ENCODE measurements around the gene SLC4A5. TPM values are rescaled to one million over a fixed set of nuclear protein-coding genes. Genes with fewer than 3 reads are reported as not detected.
A peak's percentile ranks its signal among the peaks of the same experiment; 100 is the strongest.

The SLC4A5 gene
- total RNA-seq, 1 donor = 0.36 TPM

- Histone ChIP-seq H3K79me2 (ENCODE audit: insufficient read depth, low read length) (no peaks in the 10 kb centered on the region), H3K4me3 (ENCODE audit: insufficient read depth, low read length) (no peak overlapping the region), H3K27me3 (ENCODE audit: insufficient read depth, low read length) (no peaks in the 10 kb centered on the region), H3K4me1 (ENCODE audit: insufficient read depth, low read length) (peaks cover 14% of the 10 kb centered on the region), H4K20me1 (ENCODE audit: insufficient read depth, low read length) (peaks cover 6% of the 10 kb centered on the region), H3K4me2 (ENCODE audit: insufficient read depth, low read length) (no peak overlapping the region), H3K9me3 (ENCODE audit: low read depth, low read length) (no peaks in the 10 kb centered on the region), H3K36me3 (ENCODE audit: insufficient read depth, low read length) (peaks cover 87% of the 10 kb centered on the region), H2AFZ (ENCODE audit: low read length) (no peak overlapping the region), H3K27ac (ENCODE audit: low read depth, low read length) (no peak overlapping the region)
- DNase-seq (ENCODE audit: insufficient read length, low spot score, missing footprints) = peak; percentile 30
- no peak for TF ChIP-seq CTCF (IDR thresholded peaks at IDR 0.05; ENCODE audit: extremely low read depth, low read depth, low read length)
These were observed 18.1 kb upstream of the SLC4A5 start for GRCh38 chr2:74361327-74361726.

GRCh38 chr2:74357627-74358026 is 14.4 kb upstream of the SLC4A5 start:
- no peak overlapping the region for H2AFZ ChIP-seq (ENCODE audit: low read length)
- H3K9me3 ChIP-seq (ENCODE audit: low read depth, low read length) = no peaks in the 10 kb centered on the region
- peak; percentile 79 for DNase-seq (ENCODE audit: insufficient read length, low spot score, missing footprints)

DNA sequence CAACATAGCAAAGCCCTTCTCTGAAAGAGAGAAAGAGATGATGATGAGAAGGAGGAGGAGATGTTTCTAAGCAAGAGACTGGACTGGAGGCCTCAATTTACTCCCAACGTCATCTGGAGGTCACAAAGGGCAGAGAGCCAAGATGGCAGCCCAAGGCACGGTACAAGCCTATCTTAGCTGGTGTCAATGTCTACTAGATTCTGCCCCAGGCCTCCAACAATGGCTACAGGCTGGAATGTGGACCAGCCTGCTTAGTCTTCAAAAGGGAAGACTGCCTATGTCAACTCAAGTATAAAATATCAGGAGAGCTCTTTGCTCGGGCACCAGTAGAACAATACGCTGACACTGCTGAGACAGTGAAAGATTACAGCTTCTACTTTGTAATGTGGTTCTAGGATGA is 6.7 kb upstream of the SLC4A5 start:
- no peak overlapping the region for H2AFZ ChIP-seq (ENCODE audit: low read length)
- no peaks in the 10 kb centered on the region for H3K36me3 ChIP-seq (ENCODE audit: insufficient read depth, low read length)
- no peak for TF ChIP-seq CTCF (IDR thresholded peaks at IDR 0.05; ENCODE audit: extremely low read depth, low read depth, low read length)
- no peak overlapping the region for H3K4me2 ChIP-seq (ENCODE audit: insufficient read depth, low read length)
- no peaks in the 10 kb centered on the region for H3K9me3 ChIP-seq (ENCODE audit: low read depth, low read length)
- no peak overlapping the region for H3K4me3 ChIP-seq (ENCODE audit: insufficient read depth, low read length)
- no peak for DNase-seq (ENCODE audit: insufficient read length, low spot score, missing footprints)
- no peaks in the 10 kb centered on the region for H4K20me1 ChIP-seq (ENCODE audit: insufficient read depth, low read length)
- H3K4me1 ChIP-seq (ENCODE audit: insufficient read depth, low read length) = no peaks in the 10 kb centered on the region
- H3K79me2 ChIP-seq (ENCODE audit: insufficient read depth, low read length) = no peaks in the 10 kb centered on the region
- H3K27me3 ChIP-seq (ENCODE audit: insufficient read depth, low read length) = peaks cover 4% of the 10 kb centered on the region
- no peak overlapping the region for H3K27ac ChIP-seq (ENCODE audit: low read depth, low read length)

More at GRCh38 chr2:74357627-74358026, 14.4 kb upstream of the SLC4A5 start:
- H3K36me3 ChIP-seq (ENCODE audit: insufficient read depth, low read length) = peaks cover 58% of the 10 kb centered on the region
- H3K4me1 ChIP-seq (ENCODE audit: insufficient read depth, low read length) = peaks cover 14% of the 10 kb centered on the region
- no peaks in the 10 kb centered on the region for H3K79me2 ChIP-seq (ENCODE audit: insufficient read depth, low read length)
- H3K4me3 ChIP-seq (ENCODE audit: insufficient read depth, low read length) = no peak overlapping the region
- H3K27me3 ChIP-seq (ENCODE audit: insufficient read depth, low read length) = no peaks in the 10 kb centered on the region
- TF ChIP-seq CTCF (IDR thresholded peaks at IDR 0.05; ENCODE audit: extremely low read depth, low read depth, low read length) = no peak
- peaks cover 6% of the 10 kb centered on the region for H4K20me1 ChIP-seq (ENCODE audit: insufficient read depth, low read length)
- H3K4me2 ChIP-seq (ENCODE audit: insufficient read depth, low read length) = no peak overlapping the region
- H3K27ac ChIP-seq (ENCODE audit: low read depth, low read length) = peak overlapping the region; percentile 63

GRCh38 chr2:74347742-74348141 is 4.5 kb upstream of the SLC4A5 start:
- Histone ChIP-seq H3K27me3 (ENCODE audit: insufficient read depth, low read length) (peaks cover 4% of the 10 kb centered on the region), H2AFZ (ENCODE audit: low read length) (no peak overlapping the region), H3K27ac (ENCODE audit: low read depth, low read length) (no peak overlapping the region), H3K36me3 (ENCODE audit: insufficient read depth, low read length) (no peaks in the 10 kb centered on the region), H3K4me1 (ENCODE audit: insufficient read depth, low read length) (no peaks in the 10 kb centered on the region), H4K20me1 (ENCODE audit: insufficient read depth, low read length) (no peaks in the 10 kb centered on the region), H3K79me2 (ENCODE audit: insufficient read depth, low read length) (no peaks in the 10 kb centered on the region), H3K4me3 (ENCODE audit: insufficient read depth, low read length) (no peak overlapping the region), H3K4me2 (ENCODE audit: insufficient read depth, low read length) (no peak overlapping the region), H3K9me3 (ENCODE audit: low read depth, low read length) (no peaks in the 10 kb centered on the region)
- no peak for TF ChIP-seq CTCF (IDR thresholded peaks at IDR 0.05; ENCODE audit: extremely low read depth, low read depth, low read length)
- DNase-seq (ENCODE audit: insufficient read length, low spot score, missing footprints) = no peak

Measured in osteoblast (primary cell).